Neural cell (in vitro differentiated cells): ENCODE measurements around the gene ANKK1. TPM values are rescaled to one million over a fixed set of nuclear protein-coding genes. Genes with fewer than 3 reads are reported as not detected.

Experiments
- H2AFZ ChIP-seq: fragments of 200-600, 300-800 bp; sonication (generic), shearing (Covaris generic); 2 replicates; pipeline ENCODE4 v1.6.0; 2014; ENCODE audit warnings: low read depth, mild to moderate bottlenecking, antibody characterized with exemption, low read length, moderate library complexity
- H3F3A ChIP-seq: fragments of 200-600 bp; shearing (Covaris generic); 2 replicates; pipeline ENCODE4 v1.6.1; 2016; ENCODE audit warnings: mild to moderate bottlenecking, moderate library complexity, mixed read lengths, antibody characterized with exemption, low read length; ENCODE audit not compliant: insufficient read depth, poor library complexity, severe bottlenecking
- H3K27ac ChIP-seq: fragments of 200-600, 300-800 bp; sonication (generic), shearing (Covaris generic); 2 replicates; pipeline ENCODE4 v1.5.1; 2014; ENCODE audit warnings: mild to moderate bottlenecking, low read length, moderate library complexity
- H3K27me3 ChIP-seq: fragments of 300-800, 200-600 bp; sonication (generic), shearing (Covaris generic); 2 replicates; pipeline ENCODE4 v1.6.0; 2014; ENCODE audit warnings: mild to moderate bottlenecking, low read depth, low read length, moderate library complexity; ENCODE audit not compliant: insufficient read depth
- H3K36me3 ChIP-seq: fragments of 300-800, 200-600 bp; sonication (generic), shearing (Covaris generic); 2 replicates; pipeline ENCODE4 v1.5.1; 2014; ENCODE audit warnings: mild to moderate bottlenecking, antibody characterized with exemption, low read length, moderate library complexity; ENCODE audit not compliant: insufficient read depth
- H3K4me2 ChIP-seq: fragments of 300-800, 200-600 bp; sonication (generic), shearing (Covaris generic); 2 replicates; pipeline ENCODE4 v1.6.0; 2014; ENCODE audit warnings: mild to moderate bottlenecking, low read length
- H3K4me3 ChIP-seq: fragments of 300-800, 200-600 bp; sonication (generic), shearing (Covaris generic); 2 replicates; pipeline ENCODE4 v1.5.1; 2014; ENCODE audit warnings: mild to moderate bottlenecking, low read length, moderate library complexity
- H3K79me2 ChIP-seq: fragments of 200-600 bp; shearing (Covaris generic); replicated peaks from 2 replicates; pipeline ENCODE4 v1.6.0; 2014; ENCODE audit warnings: mild to moderate bottlenecking, low read length, moderate library complexity; ENCODE audit not compliant: insufficient read depth
- H3K9ac ChIP-seq: fragments of 300-800, 200-600 bp; sonication (generic), shearing (Covaris generic); 2 replicates; pipeline ENCODE4 v1.6.1; 2016; ENCODE audit warnings: mild to moderate bottlenecking, low read length, mixed read lengths
- H3K9me2 ChIP-seq: fragments of 200-600 bp; shearing (Covaris generic); 2 replicates; pipeline ENCODE4 v1.6.1; 2016; ENCODE audit warnings: mild to moderate bottlenecking, low read length, mixed read lengths; ENCODE audit not compliant: insufficient read depth
- H3K9me3 ChIP-seq: fragments of 200-600, 300-800 bp; sonication (generic), shearing (Covaris generic); 2 replicates; pipeline ENCODE4 v1.6.1; 2016; ENCODE audit warnings: mild to moderate bottlenecking, mixed run types, low read length, moderate library complexity, mixed read lengths
- H4K20me1 ChIP-seq: fragments of 200-600 bp; shearing (Covaris generic); 2 replicates; pipeline ENCODE4 v1.6.1; 2016; ENCODE audit warnings: mild to moderate bottlenecking, mixed run types; ENCODE audit not compliant: insufficient read depth
- EP300 ChIP-seq: fragments of 450-650 bp; conservative IDR thresholded peaks from 2 replicates; pipeline ENCODE4 v1.6.1; 2014; ENCODE audit warnings: antibody characterized with exemption, mild to moderate bottlenecking, moderate library complexity; ENCODE audit not compliant: poor library complexity, severe bottlenecking
- EZH2 ChIP-seq: fragments of 200-600, 300-800 bp; shearing (Covaris generic), sonication (generic); IDR thresholded peaks from 2 replicates; pipeline ENCODE4 v1.6.1; 2014; ENCODE audit warnings: antibody characterized with exemption, low read length, borderline replicate concordance, mild to moderate bottlenecking; ENCODE audit not compliant: insufficient read depth, poor library complexity, severe bottlenecking
- MXI1 ChIP-seq: fragments of 450-650 bp; conservative IDR thresholded peaks from 2 replicates; pipeline ENCODE4 v1.6.1; 2014; ENCODE audit warnings: antibody characterized with exemption, mild to moderate bottlenecking; ENCODE audit not compliant: poor library complexity, severe bottlenecking
- POLR2AphosphoS5 ChIP-seq: IDR thresholded peaks from 2 replicates; pipeline ENCODE4 v1.6.1; 2012
- RAD21 ChIP-seq: fragments of 450-650 bp; conservative IDR thresholded peaks from 2 replicates; pipeline ENCODE4 v1.6.1; 2014; ENCODE audit warnings: antibody characterized with exemption, mild to moderate bottlenecking, moderate library complexity
- REST ChIP-seq: IDR thresholded peaks from 2 replicates; pipeline ENCODE4 v1.6.1; 2012; ENCODE audit warnings: borderline replicate concordance
- SMC3 ChIP-seq: fragments of 450-650 bp; conservative IDR thresholded peaks from 2 replicates; pipeline ENCODE4 v1.6.1; 2014; ENCODE audit warnings: antibody characterized with exemption, mild to moderate bottlenecking, moderate library complexity; ENCODE audit not compliant: poor library complexity
- TAF1 ChIP-seq: IDR thresholded peaks from 2 replicates; pipeline ENCODE4 v1.6.1; 2012; ENCODE audit warnings: low read depth
- polyA plus RNA-seq: library from polyadenylated mRNA; depleted of rRNA; stranded (reverse); fragments of >200 nt; gene quantifications from 2 replicates; pipeline ENCODE4 v1.2.3, GENCODE V29; 2014
- TF ChIP-seq, protein P1 (sequence below): fragments of 450-650 bp; IDR thresholded peaks from 2 replicates; pipeline ENCODE4 v1.5.1; 2014; ENCODE audit warnings: antibody characterized with exemption, mild to moderate bottlenecking, moderate library complexity; ENCODE audit not compliant: poor library complexity, severe bottlenecking

The ANKK1 gene
- polyA plus RNA-seq, 1 donor from 2014 or later = not detected

DNA sequence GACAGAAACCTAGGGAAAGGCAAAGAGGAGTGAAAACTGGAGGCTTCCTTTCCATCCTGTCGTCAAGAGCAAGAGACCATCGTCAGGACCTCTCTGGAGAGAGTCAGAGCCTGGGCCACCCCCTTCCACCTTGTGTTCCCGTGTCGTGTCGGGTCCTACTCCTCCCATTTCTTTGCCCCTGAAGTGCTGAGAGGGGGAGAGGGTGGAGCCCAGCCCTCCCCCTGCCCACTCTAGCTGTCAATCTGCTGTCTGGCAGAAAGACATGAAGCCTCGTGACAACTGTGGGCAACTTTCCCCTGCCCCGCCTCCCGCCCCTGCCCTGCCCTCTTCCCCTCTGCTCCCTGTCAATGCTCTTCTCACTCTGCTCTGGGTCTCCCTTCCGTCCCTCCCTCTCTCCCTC is 20.6 kb downstream of the ANKK1 start:
- Histone ChIP-seq H4K20me1 (no peaks in the 10 kb centered on the region), H3K79me2 (no peaks in the 10 kb centered on the region), H3K27me3 (no peaks in the 10 kb centered on the region), H2AFZ (no peak overlapping the region), H3K9ac (no peak overlapping the region), H3K9me2 (no peaks in the 10 kb centered on the region), H3K4me2 (no peak overlapping the region), H3K27ac (no peak overlapping the region), H3K36me3 (no peaks in the 10 kb centered on the region), H3K9me3 (no peaks in the 10 kb centered on the region), H3F3A (no peaks in the 10 kb centered on the region), H3K4me3 (no peak overlapping the region)
- no peak for TF ChIP-seq POLR2AphosphoS5
- TF ChIP-seq REST = no peak
- no peak for TF ChIP-seq TAF1
- no peak for TF ChIP-seq EZH2
- TF ChIP-seq EP300 = no peak
- no peak for TF ChIP-seq RAD21
- no peak for TF ChIP-seq MXI1
- TF ChIP-seq, protein P1, sequence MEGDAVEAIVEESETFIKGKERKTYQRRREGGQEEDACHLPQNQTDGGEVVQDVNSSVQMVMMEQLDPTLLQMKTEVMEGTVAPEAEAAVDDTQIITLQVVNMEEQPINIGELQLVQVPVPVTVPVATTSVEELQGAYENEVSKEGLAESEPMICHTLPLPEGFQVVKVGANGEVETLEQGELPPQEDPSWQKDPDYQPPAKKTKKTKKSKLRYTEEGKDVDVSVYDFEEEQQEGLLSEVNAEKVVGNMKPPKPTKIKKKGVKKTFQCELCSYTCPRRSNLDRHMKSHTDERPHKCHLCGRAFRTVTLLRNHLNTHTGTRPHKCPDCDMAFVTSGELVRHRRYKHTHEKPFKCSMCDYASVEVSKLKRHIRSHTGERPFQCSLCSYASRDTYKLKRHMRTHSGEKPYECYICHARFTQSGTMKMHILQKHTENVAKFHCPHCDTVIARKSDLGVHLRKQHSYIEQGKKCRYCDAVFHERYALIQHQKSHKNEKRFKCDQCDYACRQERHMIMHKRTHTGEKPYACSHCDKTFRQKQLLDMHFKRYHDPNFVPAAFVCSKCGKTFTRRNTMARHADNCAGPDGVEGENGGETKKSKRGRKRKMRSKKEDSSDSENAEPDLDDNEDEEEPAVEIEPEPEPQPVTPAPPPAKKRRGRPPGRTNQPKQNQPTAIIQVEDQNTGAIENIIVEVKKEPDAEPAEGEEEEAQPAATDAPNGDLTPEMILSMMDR = no peak
- no peak for TF ChIP-seq SMC3

GRCh38 chr11:113408887-113409286 is 21.3 kb downstream of the ANKK1 start:
- Histone ChIP-seq H3F3A (no peaks in the 10 kb centered on the region), H2AFZ (no peak overlapping the region), H3K79me2 (no peaks in the 10 kb centered on the region), H3K27me3 (no peaks in the 10 kb centered on the region), H3K27ac (no peak overlapping the region), H4K20me1 (no peaks in the 10 kb centered on the region), H3K9ac (no peak overlapping the region), H3K9me2 (no peaks in the 10 kb centered on the region), H3K4me3 (no peak overlapping the region), H3K4me2 (no peak overlapping the region), H3K36me3 (no peaks in the 10 kb centered on the region), H3K9me3 (no peaks in the 10 kb centered on the region)
- TF ChIP-seq MXI1 (no peak), POLR2AphosphoS5 (no peak), EP300 (no peak), EZH2 (no peak), REST (no peak), TAF1 (no peak), RAD21 (no peak), SMC3 (no peak)
- TF ChIP-seq, protein P1 = no peak
